HUDEP-2 (cell line): ENCODE data around the gene RPS18.
"Not testable (repeated sequence)": the region's sequence is repeated elsewhere in the genome, so short reads cannot be mapped to it uniquely, and the experiment has no call there.

Experiments
- DNase-seq, 76 experiments: peaks; one replicate each; lab custom pipeline; 2025; ENCODE audit not compliant: unreplicated experiment in 76 of 76; lab: John Stamatoyannopoulos, UW

Gene RPS18

DNA sequence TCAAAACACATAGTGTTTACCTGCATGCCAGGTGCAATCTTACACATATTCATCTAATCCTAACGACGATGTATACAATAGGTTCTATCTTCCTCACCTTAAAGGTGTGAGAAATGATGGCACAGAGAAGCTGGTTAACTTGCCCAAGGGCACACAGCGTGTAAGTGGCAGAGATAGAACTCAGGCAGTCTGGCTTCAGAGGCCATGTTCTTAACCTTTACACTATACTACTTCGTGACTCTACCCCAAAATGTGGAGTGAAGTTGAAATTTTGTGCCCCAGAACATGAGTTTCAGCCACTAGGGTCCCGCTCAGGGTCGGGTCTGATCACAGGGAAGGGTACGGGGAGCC lies 783 bp upstream of the RPS18 start:
- peak in 12 of 76 experiments; percentile 28 to 95 (median 50) for DNase-seq

- DNase-seq: peak in 6 of 76 experiments; percentile 35 to 74 (median 60)
Observed at GRCh38 chr6:33272275-33273128, 627 bp downstream of the RPS18 start.

DNA sequence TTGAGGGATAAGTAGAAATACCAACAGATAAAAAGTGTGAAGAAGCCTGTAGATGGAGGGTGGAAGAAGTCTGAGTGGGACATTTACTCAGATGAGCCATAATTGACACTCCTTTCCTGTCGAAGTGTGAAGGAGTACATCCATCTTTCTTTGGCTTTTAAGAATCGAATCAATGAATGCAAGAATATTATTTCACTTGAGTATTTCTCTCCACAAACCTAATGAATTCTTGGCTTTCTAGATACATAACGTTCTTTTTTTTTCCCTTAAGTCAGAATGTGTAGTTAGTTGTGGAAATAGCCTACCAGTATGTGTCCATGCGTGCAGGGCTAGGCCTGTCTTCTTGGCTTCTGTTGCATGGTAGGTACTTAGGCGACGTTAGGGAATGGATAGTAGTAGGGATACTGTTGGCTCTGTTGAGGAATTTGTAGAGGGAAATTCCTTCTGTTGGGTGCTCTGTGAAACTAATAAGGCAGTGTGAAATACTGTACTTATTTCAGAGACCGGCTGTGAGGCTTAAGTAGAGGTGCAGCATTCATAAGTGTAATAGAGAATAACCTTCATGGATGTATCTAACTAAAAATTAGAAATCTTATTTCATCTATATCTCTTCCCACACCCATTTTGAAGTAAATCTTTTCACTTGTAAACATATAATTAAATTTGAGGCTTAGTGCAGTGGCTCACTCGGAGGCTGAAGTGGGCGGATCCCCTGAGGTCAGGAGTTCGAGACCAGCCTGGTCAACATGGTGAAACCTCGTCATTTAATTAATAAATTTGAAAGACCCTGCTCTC lies 1.5 kb downstream of the RPS18 start:
- DNase-seq: peak in 2 of 76 experiments; percentile 14 to 21

DNA sequence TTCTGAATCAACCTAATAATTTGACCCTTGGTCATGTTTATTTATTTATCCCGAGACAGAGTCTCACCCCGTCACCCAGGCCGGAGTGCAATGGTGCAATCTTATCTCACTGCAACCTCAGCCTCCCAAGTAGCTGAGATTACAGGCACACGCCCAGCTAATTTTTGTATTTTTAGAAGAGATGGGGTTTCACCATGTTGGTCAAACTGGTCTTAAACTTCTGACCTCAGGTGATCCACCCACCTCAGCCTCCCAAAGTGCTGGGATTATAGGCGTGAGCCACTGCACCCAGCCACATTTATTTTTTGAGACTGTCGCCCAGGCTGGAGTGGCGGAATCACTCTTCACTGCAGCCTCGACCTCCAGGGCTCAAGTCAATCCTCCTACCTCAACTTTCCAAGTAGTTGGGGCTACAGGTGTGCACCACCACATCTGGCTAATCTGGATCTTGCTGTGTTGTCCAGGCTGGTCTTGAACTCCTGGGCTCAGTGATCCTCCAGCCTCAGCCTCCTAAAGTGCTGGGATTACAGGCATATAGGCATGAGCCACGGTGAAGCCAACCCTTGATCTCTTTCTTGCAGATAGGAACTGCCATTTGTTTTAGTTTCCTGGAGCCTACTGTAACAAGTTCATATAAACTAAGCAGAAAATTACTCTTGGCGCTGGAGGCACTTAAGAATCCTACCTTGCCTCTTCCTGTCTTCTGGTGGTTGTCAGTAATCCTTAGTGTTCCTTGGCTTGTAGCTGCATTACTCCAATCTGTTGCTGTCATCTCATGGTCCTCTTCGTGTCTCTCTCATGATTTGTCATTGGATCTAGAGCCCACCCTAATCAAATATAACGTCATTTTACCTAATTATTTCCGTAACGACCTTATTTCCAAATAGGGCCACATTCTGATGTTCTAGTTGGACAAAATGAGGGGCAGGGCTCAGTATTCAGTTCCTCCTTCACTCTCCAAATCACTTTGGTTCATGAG lies 2.3 kb downstream of the RPS18 start:
- DNase-seq: peak in 3 of 76 experiments; percentile 25 to 39 (median 26)

GRCh38 chr6:33275795-33276580 lies 4.1 kb downstream of the RPS18 start:
- not testable (repeated sequence) for DNase-seq

GRCh38 chr6:33276581-33276863 lies 4.6 kb downstream of the RPS18 start:
- no peak for DNase-seq

- DNase-seq: peak in 73 of 76 experiments; percentile 34 to 96 (median 78)
Observed at GRCh38 chr6:33276864-33277662, 5.2 kb downstream of the RPS18 start, which contains the start of gene B3GALT4. TSS of gene B3GALT4 (plus strand) at chr6:33277123. CDS start at chr6:33277420, 297 bp downstream.

- peak in 12 of 76 experiments; percentile 9 to 39 (median 25) for DNase-seq
Observed at GRCh38 chr6:33277663-33278391, 6.0 kb downstream of the RPS18 start.

GRCh38 chr6:33278392-33278741 lies 6.5 kb downstream of the RPS18 start:
- DNase-seq: no peak

DNA sequence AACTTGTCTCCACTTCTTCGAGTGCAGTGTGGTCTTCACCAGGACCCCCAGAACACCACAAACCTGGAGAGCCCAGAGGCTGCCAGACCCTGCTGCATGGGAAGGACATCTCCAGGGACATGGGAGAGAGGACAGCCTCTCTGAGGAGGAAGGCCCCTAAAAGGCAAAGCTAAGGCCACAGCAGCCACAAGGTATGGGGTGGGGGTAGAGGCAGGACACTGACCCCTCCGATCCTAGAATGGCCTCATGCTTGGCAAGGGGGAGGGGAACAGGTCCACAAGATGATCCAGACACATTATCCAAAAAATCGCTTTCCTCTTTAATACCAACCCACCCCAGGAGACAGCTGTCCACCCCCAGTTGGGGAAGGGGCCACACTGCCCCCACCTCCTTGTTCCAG lies 6.9 kb downstream of the RPS18 start:
- DNase-seq: no peak

- no peak for DNase-seq
Observed at GRCh38 chr6:33279257-33279695, 7.4 kb downstream of the RPS18 start.

DNA sequence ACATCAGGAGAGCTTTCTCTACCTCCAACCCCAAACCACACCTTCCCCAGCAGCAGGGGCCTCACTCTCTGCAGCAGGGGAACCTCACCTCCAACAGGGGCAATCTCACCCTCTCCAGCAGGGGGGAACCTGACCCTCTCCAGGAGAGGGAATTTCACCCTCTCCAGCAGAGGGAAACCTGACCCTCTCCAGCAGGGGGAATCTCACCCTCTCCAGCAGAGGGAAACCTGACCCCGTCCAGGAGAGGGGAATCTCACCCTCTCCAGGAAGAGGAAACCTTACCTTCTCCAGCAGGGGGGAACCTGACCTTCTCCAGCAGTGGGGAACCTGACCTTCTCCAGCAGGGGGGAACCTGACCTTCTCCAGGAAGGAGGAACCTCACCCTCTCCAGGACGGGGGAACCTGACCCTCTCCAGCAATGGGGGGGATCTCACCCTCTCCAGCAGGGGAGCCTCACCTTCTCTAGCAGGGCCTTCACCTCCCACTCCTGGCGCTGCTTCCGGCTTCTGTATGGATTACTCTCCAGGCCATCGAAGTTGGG lies 8.2 kb downstream of the RPS18 start:
- DNase-seq: peak in 21 of 76 experiments; percentile 3 to 43 (median 27)

- DNase-seq: no peak
Observed at GRCh38 chr6:33280539-33280938, 8.7 kb downstream of the RPS18 start.

DNA sequence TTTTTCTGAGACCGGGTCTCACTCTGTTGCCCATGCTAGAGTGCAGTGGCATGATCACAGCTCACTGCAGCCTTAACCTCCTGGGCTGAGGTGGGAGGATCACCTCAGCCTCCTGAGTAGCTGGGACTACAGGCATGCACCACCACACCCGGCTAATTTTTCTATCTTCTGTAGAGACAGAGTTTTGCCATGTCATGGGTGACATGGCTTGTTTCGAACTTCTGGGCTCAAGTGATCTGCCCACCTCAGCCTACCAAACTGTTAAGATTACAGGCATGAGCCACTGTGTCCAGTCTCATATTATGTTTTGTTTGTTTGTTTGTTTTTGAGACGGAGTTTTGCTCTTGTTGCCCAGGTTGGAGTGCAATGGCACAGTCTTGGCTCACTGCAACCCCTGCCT lies 13.3 kb downstream of the RPS18 start:
- DNase-seq: peak in 1 of 76 experiments; percentile 12

DNA sequence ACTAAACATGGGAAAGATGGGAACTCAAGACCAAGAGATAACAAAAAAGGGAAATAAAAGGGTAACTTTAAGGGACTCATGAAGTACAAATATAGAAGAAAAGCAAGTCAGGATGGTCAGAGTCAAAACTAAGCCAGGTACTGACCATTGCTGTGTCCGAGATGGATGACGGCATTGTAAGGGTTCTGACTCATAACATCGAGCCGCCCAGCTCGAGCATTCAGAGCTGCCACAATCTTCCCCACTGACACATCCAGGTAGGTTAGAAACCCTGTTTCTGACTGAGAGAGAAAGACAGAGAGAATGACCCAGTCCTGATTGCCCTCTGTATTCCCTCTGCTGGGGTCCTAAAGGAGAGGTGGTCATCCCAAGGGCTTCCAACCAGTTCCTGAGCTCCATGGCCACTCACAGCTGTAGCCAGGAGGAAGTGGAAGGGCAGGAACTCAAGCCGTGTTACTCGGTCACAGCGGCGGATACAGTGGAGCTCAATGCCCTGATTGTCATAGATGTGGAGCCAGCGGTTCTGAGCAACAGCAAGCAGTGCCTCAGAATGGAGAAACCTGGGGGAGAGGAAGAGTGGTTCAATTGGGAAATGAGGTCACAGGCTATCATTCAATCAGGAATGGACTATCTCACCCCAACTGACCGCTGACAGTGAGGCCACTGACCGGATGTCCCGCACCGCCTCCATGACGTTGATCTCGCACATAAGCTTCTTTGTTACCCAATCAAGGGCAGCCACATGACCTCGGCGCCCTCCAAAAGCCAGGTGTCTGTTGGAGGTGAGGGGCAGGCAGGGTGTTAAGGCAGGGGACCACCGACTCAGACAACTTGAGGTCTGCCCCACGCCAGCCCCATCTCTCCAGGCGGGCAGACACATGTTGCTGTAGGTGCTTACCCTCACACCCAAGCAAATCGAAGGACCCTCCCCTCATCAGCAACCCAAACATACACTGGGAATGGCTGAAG lies 15.4 kb downstream of the RPS18 start:
- no peak for DNase-seq

GRCh38 chr6:33288141-33288920 lies 16.5 kb downstream of the RPS18 start:
- DNase-seq: no peak
